Left lung (tissue), 10 donors: Measurements from ENCODE around the gene ACAP2. TPM values are rescaled to one million over a fixed set of nuclear protein-coding genes. Genes with fewer than 3 reads are reported as not detected.
"Not testable (repeated sequence)": the region's sequence is repeated elsewhere in the genome, so short reads cannot be mapped to it uniquely, and the experiment has no call there.

Source experiments
- ATAC-seq: fragments of 200-7000 bp; cut with Tn5 transposase; one replicate; pipeline ENCODE4 v1.9.1; 2020; ENCODE audit warnings: moderate library complexity
- DNase-seq, 4 donors: peaks; one replicate each; pipeline ENCODE4 v3.0.0-alpha.2; 2013 to 2020
- H3K27ac ChIP-seq, 2 donors: fragments of 200-600 bp; sonication (generic) in 1 of 2; one replicate each; pipeline versions ENCODE4 v1.5.0 to v1.8.0; 2020 to 2021
- H3K27me3 ChIP-seq, 2 donors: fragments of 200-600 bp; sonication (generic) in 1 of 2; one replicate each; pipeline versions ENCODE4 v1.5.0 to v1.8.0; 2020 to 2021
- H3K36me3 ChIP-seq, 2 donors: fragments of 200-600 bp; sonication (generic) in 1 of 2; one replicate each; pipeline versions ENCODE4 v1.5.0 to v1.8.0; 2020 to 2021
- H3K4me1 ChIP-seq, 2 donors: fragments of 200-600 bp; one replicate each; pipeline ENCODE4 v1.8.0; 2021
- H3K4me3 ChIP-seq, 2 donors: fragments of 200-600 bp; sonication (generic) in 1 of 2; one replicate each; pipeline versions ENCODE4 v1.5.0 to v1.8.0; 2020 to 2021; ENCODE audit warnings: mild to moderate bottlenecking in 1 of 2
- H3K9me3 ChIP-seq, 2 donors: fragments of 200-600 bp; sonication (generic) in 1 of 2; one replicate each; pipeline versions ENCODE4 v1.5.0 to v1.8.0; 2020 to 2021
- CTCF ChIP-seq, 2 donors: fragments of 200-600 bp; sonication (generic) in 1 of 2; IDR thresholded peaks; one replicate each; pipeline versions ENCODE4 v1.5.0 to v1.8.0; 2021; ENCODE audit warnings: antibody characterized with exemption in 2 of 2
- intact Hi-C, 2 donors: fragments of 100-400 bp; cut with DNase I; formaldehyde crosslinking; loops; one replicate each; pipeline versions ENCODE4 v1.11.2 to v1.14.2; 2022
- polyA plus RNA-seq, 6 donors: library from polyadenylated mRNA; unstranded; fragments of 120-200 nt; gene quantifications; one replicate each; pipeline ENCODE4 v1.2.1, GENCODE V29; 2013; ENCODE audit not compliant: insufficient read length in 6 of 6
- total RNA-seq, 2 donors: library from RNA; stranded (reverse); fragmentation: NEBNext Ultra II Directional; extraction: Animal tissue kit (Norgen Biotek cat#: 25700); gene quantifications; one replicate each; pipeline ENCODE4 v1.2.1, GENCODE V29; 2021
- donor health status: DM: no; HTN: yes; CAD: no.
- donor health status: DM: no; HTN: no; CAD: no.

Gene ACAP2
- total and polyA plus RNA-seq, 8 donors: 44.7 to 78.7 (median 51.2) TPM

DNA sequence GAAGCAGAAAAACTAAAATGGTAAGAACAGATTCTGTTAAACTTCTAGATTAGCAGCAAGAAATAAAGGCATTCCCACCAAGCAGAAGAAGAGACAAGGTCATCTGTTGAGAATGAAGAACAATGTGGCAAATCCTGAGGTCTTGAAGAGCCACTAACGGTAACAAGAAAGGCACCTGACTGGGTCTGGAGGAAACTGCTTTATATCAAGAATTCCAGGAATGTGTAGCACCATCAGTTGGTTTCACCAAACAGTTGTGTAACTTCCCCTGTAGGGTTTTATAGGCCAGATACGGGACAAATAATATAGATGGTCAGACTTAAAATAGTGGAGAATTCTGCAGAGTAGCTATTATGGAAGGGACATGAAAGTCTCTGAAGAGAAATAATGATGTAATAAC, 57.3 kb downstream of the ACAP2 start:
- intact Hi-C loops: no loop called here
- H3K4me3 ChIP-seq: no peak overlapping the region
- peaks cover 8 to 15% of the 10 kb centered on the region in 2 donors for H3K4me1 ChIP-seq
- DNase-seq (no peak), ATAC-seq (peak; percentile 90)
- no peaks in the 10 kb centered on the region for H3K27me3 ChIP-seq
- H3K9me3 ChIP-seq: no peaks in the 10 kb centered on the region
- H3K36me3 ChIP-seq: peaks cover 0 to 21% of the 10 kb centered on the region in 2 donors
- peak overlapping the region in 1 of 2 donors; percentile 30 for H3K27ac ChIP-seq
- no peak for TF ChIP-seq CTCF (IDR thresholded peaks at IDR 0.05)

DNA sequence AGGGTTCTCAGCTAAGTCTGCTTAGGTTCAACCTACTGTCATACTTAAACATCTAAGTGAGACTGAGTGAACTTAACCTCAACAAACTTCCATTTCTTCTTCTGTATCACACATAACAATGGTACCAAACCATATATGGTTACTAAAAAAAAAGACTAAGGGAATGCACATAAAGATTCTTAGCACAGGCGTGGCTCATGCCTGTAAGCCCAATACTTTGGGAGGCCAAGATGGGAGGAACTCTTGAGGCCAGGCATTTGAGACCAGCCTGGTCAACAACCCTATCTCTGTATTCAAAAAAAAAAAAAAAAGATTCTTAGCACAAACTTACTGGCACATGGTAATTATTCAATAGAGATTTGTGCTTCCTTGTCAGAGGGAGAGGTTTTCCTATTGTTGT, 57.9 kb downstream of the ACAP2 start:
- H3K27ac ChIP-seq: peak overlapping the region in 1 of 2 donors; percentile 30
- intact Hi-C loops: no loop called here
- H3K4me3 ChIP-seq: no peak overlapping the region
- TF ChIP-seq CTCF (IDR thresholded peaks at IDR 0.05): no peak
- ATAC-seq (no peak), DNase-seq (no peak)
- peaks cover 8 to 15% of the 10 kb centered on the region in 2 donors for H3K4me1 ChIP-seq
- no peaks in the 10 kb centered on the region for H3K27me3 ChIP-seq
- H3K9me3 ChIP-seq: no peaks in the 10 kb centered on the region
- peaks cover 0 to 19% of the 10 kb centered on the region in 2 donors for H3K36me3 ChIP-seq

DNA sequence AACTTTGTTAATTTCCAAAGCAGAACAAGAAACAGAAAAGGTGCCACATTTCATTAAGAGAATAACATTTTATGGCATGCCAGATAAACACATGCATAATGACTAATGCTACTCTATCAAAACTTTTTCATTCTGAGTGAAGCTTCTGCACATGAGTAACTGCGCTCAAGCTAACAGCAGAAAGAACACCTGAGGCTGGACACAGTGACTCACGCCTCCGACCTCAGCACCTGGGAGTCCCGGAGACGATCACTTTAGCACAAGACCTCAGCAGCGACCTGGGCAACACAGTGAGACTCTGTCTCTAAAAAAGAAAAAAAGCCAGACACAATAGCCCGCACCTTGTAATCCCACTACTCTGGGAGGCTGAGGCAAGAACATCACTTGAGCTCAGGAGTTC, 70.6 kb downstream of the ACAP2 start:
- Histone ChIP-seq H3K4me1 (no peaks in the 10 kb centered on the region), H3K4me3 (no peak overlapping the region), H3K9me3 (no peaks in the 10 kb centered on the region), H3K27ac (no peak overlapping the region), H3K27me3 (no peaks in the 10 kb centered on the region), H3K36me3 (peaks cover 0 to 50% of the 10 kb centered on the region in 2 donors)
- TF ChIP-seq CTCF (IDR thresholded peaks at IDR 0.05): no peak
- no peak for ATAC-seq
- intact Hi-C loops: no loop called here
- DNase-seq: no peak

DNA sequence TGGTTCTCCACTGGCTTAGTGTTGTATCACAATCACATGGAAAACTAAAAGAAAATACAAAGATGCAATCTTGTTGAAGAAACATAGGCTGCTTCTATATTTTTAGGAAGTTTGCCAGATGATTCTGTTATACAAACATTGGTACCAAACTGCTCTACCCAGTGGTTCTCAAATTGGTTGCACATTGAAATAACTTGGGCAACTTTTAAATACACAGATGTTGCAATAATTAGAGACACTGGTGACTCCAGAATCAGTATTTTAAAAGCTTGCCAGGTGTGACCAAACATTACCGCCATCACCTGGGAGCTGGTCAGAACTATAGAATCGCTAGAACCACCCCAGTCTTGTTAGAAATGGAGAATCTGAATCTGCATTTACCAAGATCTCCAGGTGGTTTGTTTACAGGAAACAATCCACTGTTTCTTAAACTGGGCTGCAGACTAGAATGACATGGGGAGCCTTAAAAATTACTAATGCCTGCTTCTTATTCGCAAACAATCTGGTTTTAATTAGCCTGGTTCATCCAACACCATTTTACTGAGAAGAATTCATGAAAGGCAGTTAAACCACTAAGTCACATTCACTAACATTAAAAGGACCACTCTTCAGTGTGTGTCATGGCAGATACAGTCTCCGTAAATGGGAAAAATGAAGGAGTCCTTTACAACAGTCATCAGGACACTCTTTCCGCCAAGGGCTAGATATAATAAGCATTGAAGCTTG, 76.5 kb downstream of the ACAP2 start:
- TF ChIP-seq CTCF (IDR thresholded peaks at IDR 0.05): no peak
- H3K36me3 ChIP-seq: peaks cover 0 to 22% of the 10 kb centered on the region in 2 donors
- no peaks in the 10 kb centered on the region for H3K27me3 ChIP-seq
- DNase-seq (no peak), ATAC-seq (no peak)
- no peaks in the 10 kb centered on the region for H3K9me3 ChIP-seq
- H3K27ac ChIP-seq: no peak overlapping the region
- no peaks in the 10 kb centered on the region for H3K4me1 ChIP-seq
- intact Hi-C loops: no loop called here
- H3K4me3 ChIP-seq: no peak overlapping the region

DNA sequence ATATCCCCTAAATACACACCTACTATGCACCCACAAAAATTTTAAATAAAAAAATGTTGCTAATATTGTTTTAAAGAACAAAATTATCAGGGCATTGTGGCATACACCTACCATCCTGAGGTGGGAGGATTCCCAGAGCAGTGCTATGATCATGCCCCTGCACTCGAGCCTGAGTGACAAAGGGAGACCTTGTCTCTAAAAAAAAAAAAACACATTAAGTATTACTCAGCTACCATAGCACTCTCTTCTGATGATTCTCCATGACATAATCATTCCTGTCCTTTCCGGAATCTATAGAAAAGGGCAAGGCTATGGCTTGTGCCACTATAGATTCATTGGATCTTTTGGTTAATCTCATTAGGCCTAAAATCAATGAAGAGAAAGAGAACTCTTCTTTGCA, 77.4 kb downstream of the ACAP2 start:
- H3K9me3 ChIP-seq: no peaks in the 10 kb centered on the region
- H3K27me3 ChIP-seq: no peaks in the 10 kb centered on the region
- DNase-seq: no peak
- no peak for TF ChIP-seq CTCF (IDR thresholded peaks at IDR 0.05)
- no peak overlapping the region for H3K27ac ChIP-seq
- ATAC-seq: no peak
- no peaks in the 10 kb centered on the region for H3K4me1 ChIP-seq
- intact Hi-C loops: no loop called here
- no peak overlapping the region for H3K4me3 ChIP-seq
- peaks cover 0 to 12% of the 10 kb centered on the region in 2 donors for H3K36me3 ChIP-seq

GRCh38 chr3:195357797-195358196, 85.0 kb downstream of the ACAP2 start:
- H3K36me3 ChIP-seq: peaks cover 0 to 11% of the 10 kb centered on the region in 2 donors
- DNase-seq, H3K27ac ChIP-seq, ATAC-seq, intact Hi-C loops, H3K9me3 ChIP-seq, H3K27me3 ChIP-seq, H3K4me3 ChIP-seq, H3K4me1 ChIP-seq: not testable (repeated sequence)
